WTC11 (cell line): Measurements from ENCODE around the gene NEB. TPM values are rescaled to one million over a fixed set of nuclear protein-coding genes. Genes with fewer than 3 reads are reported as not detected.

Source experiments
- ATAC-seq: fragments of 200-7000 bp; cut with Tn5 transposase; 2 replicates; pipeline ENCODE4 v1.10.0; 2021; ENCODE audit warnings: mild to moderate bottlenecking, moderate library complexity
- CTCF ChIA-PET: fragments of 300-600 bp; sonication (Branson Sonifier 250); formaldehyde crosslinking; loops from one replicate; lab custom pipeline; 2021; ENCODE audit warnings: antibody characterized with exemption; lab: Charles Lee
- POLR2A ChIA-PET: fragments of 350-600 bp; sonication (Branson Sonifier 250); formaldehyde crosslinking; loops from one replicate; lab custom pipeline; 2021; ENCODE audit warnings: antibody characterized with exemption; lab: Charles Lee
- DNase-seq: peaks from one replicate; pipeline ENCODE4 v3.0.0; 2021; ENCODE audit warnings: low spot score
- H3K27ac Mint-ChIP-seq: 2 replicates; pipeline ENCODE4 v1.8.0; 2021; ENCODE audit warnings: mixed read lengths
- H3K27me3 Mint-ChIP-seq: 2 replicates; pipeline ENCODE4 v1.8.0; 2021; ENCODE audit warnings: low read depth, mild to moderate bottlenecking, moderate library complexity, mixed read lengths
- H3K36me3 Mint-ChIP-seq: 2 replicates; pipeline ENCODE4 v1.8.0; 2021; ENCODE audit warnings: mixed read lengths
- H3K4me1 Mint-ChIP-seq: 2 replicates; pipeline ENCODE4 v1.8.0; 2022; ENCODE audit warnings: mixed read lengths
- H3K4me3 Mint-ChIP-seq: 2 replicates; pipeline ENCODE4 v1.8.0; 2021; ENCODE audit warnings: mild to moderate bottlenecking, moderate library complexity, mixed read lengths
- H3K9me3 Mint-ChIP-seq: 2 replicates; pipeline ENCODE4 v1.8.0; 2021; ENCODE audit warnings: mixed read lengths
- ATF2 ChIP-seq: sonication (generic); formaldehyde crosslinking; IDR thresholded peaks from 2 replicates; pipeline ENCODE4 v1.8.1; 2022; ENCODE audit warnings: low read depth, missing genetic modification reagents, borderline replicate concordance
- CBFB ChIP-seq: sonication (generic); formaldehyde crosslinking; IDR thresholded peaks from 2 replicates; pipeline ENCODE4 v1.8.1; 2022; ENCODE audit warnings: mild to moderate bottlenecking, low read depth, missing genetic modification reagents
- ELF4 ChIP-seq: sonication (generic); formaldehyde crosslinking; IDR thresholded peaks from 2 replicates; pipeline ENCODE4 v1.8.1; 2022; ENCODE audit warnings: low read depth, mild to moderate bottlenecking, moderate library complexity, missing genetic modification reagents
- IRF2 ChIP-seq: sonication (generic); formaldehyde crosslinking; IDR thresholded peaks from 2 replicates; pipeline ENCODE4 v1.8.0; 2022; ENCODE audit warnings: low read depth, missing genetic modification reagents, borderline replicate concordance
- STAT6 ChIP-seq: sonication (generic); formaldehyde crosslinking; conservative IDR thresholded peaks from 2 replicates; pipeline ENCODE4 v1.8.1; 2023; ENCODE audit warnings: mild to moderate bottlenecking, low read depth, missing genetic modification reagents, moderate library complexity
- TCF7 ChIP-seq: sonication (generic); formaldehyde crosslinking; IDR thresholded peaks from 2 replicates; pipeline ENCODE4 v1.8.0; 2022; ENCODE audit warnings: mild to moderate bottlenecking, low read depth, missing genetic modification reagents, moderate library complexity
- ZNF219 ChIP-seq: sonication (generic); formaldehyde crosslinking; IDR thresholded peaks from 2 replicates; pipeline ENCODE4 v1.8.0; 2023; ENCODE audit warnings: missing genetic modification reagents, mild to moderate bottlenecking, borderline replicate concordance
- ZNF396 ChIP-seq: fragments of 250-450 bp; sonication (Bioruptor Pico); IDR thresholded peaks from 2 replicates; pipeline ENCODE4 v1.8.0; 2021; ENCODE audit warnings: mild to moderate bottlenecking, moderate library complexity, borderline replicate concordance
- ZNF425 ChIP-seq: fragments of 250-450 bp; sonication (Bioruptor Pico); conservative IDR thresholded peaks from 2 replicates; pipeline ENCODE4 v1.9.0; 2021; ENCODE audit warnings: mild to moderate bottlenecking
- ZNF671 ChIP-seq: fragments of 250-450 bp; sonication (Bioruptor Pico); IDR thresholded peaks from 2 replicates; pipeline ENCODE4 v1.8.0; 2021; ENCODE audit warnings: mild to moderate bottlenecking
- total RNA-seq: library from RNA; stranded (reverse); gene quantifications from 3 replicates; pipeline ENCODE4 v1.2.3, GENCODE V29; 2021
- TF ChIP-seq, protein P1 (sequence below): fragments of 250-450 bp; sonication (Bioruptor Pico); IDR thresholded peaks from 2 replicates; pipeline ENCODE4 v1.9.0; 2021; ENCODE audit warnings: mild to moderate bottlenecking, borderline replicate concordance

NEB gene
- total RNA-seq, 1 experiment from 2014 or later: 1.9 TPM

DNA sequence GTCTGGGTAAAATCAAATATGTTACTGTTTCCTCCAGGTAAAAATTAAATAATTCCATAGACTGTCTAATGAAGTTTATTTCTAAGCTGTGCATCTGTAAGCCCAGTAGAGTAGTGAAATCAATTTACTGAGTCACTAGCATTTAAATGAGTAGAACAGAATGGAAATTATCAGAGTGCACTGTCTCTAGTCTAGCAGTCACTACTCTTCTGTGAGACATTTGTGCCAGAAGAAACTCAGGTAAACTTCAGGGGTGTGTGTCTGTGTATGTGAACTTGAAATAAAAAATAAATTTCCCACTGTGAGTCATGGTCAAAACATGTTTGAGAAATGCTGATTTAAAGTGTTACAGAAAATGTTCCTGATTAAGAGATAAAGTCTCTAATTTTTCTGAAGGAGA is 178.2 kb downstream of the NEB start:
- Mint-ChIP-seq H3K9me3 (no peaks in the 10 kb centered on the region; the same call in 1 of the 2 replicates), H3K36me3 (no peaks in the 10 kb centered on the region), H3K27me3 (no peaks in the 10 kb centered on the region), H3K4me3 (no peak overlapping the region), H3K4me1 (peaks cover 14% of the 10 kb centered on the region), H3K27ac (no peak overlapping the region)
- CTCF ChIA-PET: no interaction called here
- ATAC-seq: no peak
- no peak for TF ChIP-seq TCF7 (CRISPR knock-in tag)
- DNase-seq: no peak
- POLR2A ChIA-PET: no interaction called here

GRCh38 chr2:151552287-151552686 is 182.0 kb downstream of the NEB start:
- ChIA-PET POLR2A (no interaction called here), CTCF (interaction anchor here (0.5 kb wide), 1 partner anchor 24 kb away, joined by 3 read pairs; no protein-coding TSS in a partner anchor)
- H3K9me3 Mint-ChIP-seq: no peaks in the 10 kb centered on the region
- H3K27me3 Mint-ChIP-seq: no peaks in the 10 kb centered on the region
- ATAC-seq (no peak), DNase-seq (no peak)
- TF ChIP-seq, protein P1, sequence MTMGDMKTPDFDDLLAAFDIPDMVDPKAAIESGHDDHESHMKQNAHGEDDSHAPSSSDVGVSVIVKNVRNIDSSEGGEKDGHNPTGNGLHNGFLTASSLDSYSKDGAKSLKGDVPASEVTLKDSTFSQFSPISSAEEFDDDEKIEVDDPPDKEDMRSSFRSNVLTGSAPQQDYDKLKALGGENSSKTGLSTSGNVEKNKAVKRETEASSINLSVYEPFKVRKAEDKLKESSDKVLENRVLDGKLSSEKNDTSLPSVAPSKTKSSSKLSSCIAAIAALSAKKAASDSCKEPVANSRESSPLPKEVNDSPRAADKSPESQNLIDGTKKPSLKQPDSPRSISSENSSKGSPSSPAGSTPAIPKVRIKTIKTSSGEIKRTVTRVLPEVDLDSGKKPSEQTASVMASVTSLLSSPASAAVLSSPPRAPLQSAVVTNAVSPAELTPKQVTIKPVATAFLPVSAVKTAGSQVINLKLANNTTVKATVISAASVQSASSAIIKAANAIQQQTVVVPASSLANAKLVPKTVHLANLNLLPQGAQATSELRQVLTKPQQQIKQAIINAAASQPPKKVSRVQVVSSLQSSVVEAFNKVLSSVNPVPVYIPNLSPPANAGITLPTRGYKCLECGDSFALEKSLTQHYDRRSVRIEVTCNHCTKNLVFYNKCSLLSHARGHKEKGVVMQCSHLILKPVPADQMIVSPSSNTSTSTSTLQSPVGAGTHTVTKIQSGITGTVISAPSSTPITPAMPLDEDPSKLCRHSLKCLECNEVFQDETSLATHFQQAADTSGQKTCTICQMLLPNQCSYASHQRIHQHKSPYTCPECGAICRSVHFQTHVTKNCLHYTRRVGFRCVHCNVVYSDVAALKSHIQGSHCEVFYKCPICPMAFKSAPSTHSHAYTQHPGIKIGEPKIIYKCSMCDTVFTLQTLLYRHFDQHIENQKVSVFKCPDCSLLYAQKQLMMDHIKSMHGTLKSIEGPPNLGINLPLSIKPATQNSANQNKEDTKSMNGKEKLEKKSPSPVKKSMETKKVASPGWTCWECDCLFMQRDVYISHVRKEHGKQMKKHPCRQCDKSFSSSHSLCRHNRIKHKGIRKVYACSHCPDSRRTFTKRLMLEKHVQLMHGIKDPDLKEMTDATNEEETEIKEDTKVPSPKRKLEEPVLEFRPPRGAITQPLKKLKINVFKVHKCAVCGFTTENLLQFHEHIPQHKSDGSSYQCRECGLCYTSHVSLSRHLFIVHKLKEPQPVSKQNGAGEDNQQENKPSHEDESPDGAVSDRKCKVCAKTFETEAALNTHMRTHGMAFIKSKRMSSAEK (CRISPR knock-in tag): no peak
- TF ChIP-seq ELF4 (CRISPR knock-in tag) (no peak), ATF2 (CRISPR knock-in tag) (no peak), STAT6 (CRISPR knock-in tag) (no peak), ZNF396 (CRISPR knock-in tag) (no peak), ZNF219 (no peak), ZNF425 (CRISPR knock-in tag) (no peak), ZNF671 (CRISPR knock-in tag) (no peak), CBFB (no peak), IRF2 (no peak)
- peaks cover 14% of the 10 kb centered on the region for H3K4me1 Mint-ChIP-seq
- H3K27ac Mint-ChIP-seq: no peak overlapping the region
- H3K4me3 Mint-ChIP-seq: no peak overlapping the region
- H3K36me3 Mint-ChIP-seq: no peaks in the 10 kb centered on the region

DNA sequence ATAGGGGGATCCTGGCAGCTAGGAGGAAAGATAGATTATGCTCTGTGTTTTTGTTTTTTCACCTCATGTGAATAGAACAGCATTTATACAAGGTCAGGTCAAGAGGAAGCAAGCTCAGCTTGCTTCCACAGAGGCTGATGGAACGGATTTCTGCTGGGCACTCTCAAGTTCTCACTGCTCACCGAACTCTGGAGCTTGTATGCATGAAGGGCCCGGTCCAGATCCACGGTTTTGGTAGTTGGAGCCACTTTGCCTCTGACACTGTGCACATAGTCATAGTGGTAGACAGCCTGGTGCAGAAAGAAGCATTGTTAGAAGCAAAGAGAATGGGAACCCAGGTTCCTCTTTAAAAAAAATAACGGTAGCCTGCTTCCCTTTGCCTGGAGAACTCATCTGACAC is 182.7 kb downstream of the NEB start:
- Mint-ChIP-seq H3K36me3 (no peaks in the 10 kb centered on the region), H3K4me3 (no peak overlapping the region), H3K27ac (no peak overlapping the region), H3K27me3 (no peaks in the 10 kb centered on the region), H3K9me3 (no peaks in the 10 kb centered on the region), H3K4me1 (peaks cover 14% of the 10 kb centered on the region)
- ChIA-PET POLR2A (no interaction called here), CTCF (no interaction called here)
- ATAC-seq (no peak), DNase-seq (no peak)
- no peak for TF ChIP-seq ZNF396 (CRISPR knock-in tag)
